ENCODE data around the gene CRADD.
"Not testable (repeated sequence)": the region's sequence is repeated elsewhere in the genome, so short reads cannot be mapped to it uniquely, and the experiment has no call there.

The CRADD gene

GRCh38 chr12:93857279-93857938 lies 180.2 kb downstream of the CRADD start:
- Histone ChIP-seq H3K4me3 (ENCODE audit: low read length in 2 of 2) (no peak overlapping the region), H3K9ac (ENCODE audit: low read depth in 1 of 2, low read length in 2 of 2) (no peak overlapping the region), H3K27me3 (ENCODE audit: control insufficient read depth in 2 of 2, insufficient read depth in 2 of 2, low read length in 2 of 2) (no peaks in the 10 kb centered on the region), H3K9me3 (ENCODE audit: control insufficient read depth in 2 of 2, low read length in 2 of 2) (no peaks in the 10 kb centered on the region), H3K27ac (ENCODE audit: low read depth in 2 of 2, low read length in 2 of 2) (no peak overlapping the region), H3K36me3 (ENCODE audit: control insufficient read depth in 2 of 2, insufficient read depth in 2 of 2, low read length in 2 of 2) (no peaks in the 10 kb centered on the region), H3K4me1 (ENCODE audit: control insufficient read depth in 2 of 2, insufficient read depth in 2 of 2, low read length in 2 of 2) (no peaks in the 10 kb centered on the region)

- no peaks in the 10 kb centered on the region for H3K4me1 ChIP-seq (ENCODE audit: control insufficient read depth in 2 of 2, insufficient read depth in 2 of 2, low read length in 2 of 2)
- no peaks in the 10 kb centered on the region for H3K9me3 ChIP-seq (ENCODE audit: control insufficient read depth in 2 of 2, low read length in 2 of 2)
- H3K9ac ChIP-seq (ENCODE audit: low read depth in 1 of 2, low read length in 2 of 2): no peak overlapping the region
- H3K36me3 ChIP-seq (ENCODE audit: control insufficient read depth in 2 of 2, insufficient read depth in 2 of 2, low read length in 2 of 2): no peaks in the 10 kb centered on the region
- H3K27me3 ChIP-seq (ENCODE audit: control insufficient read depth in 2 of 2, insufficient read depth in 2 of 2, low read length in 2 of 2): no peaks in the 10 kb centered on the region
- no peak overlapping the region for H3K27ac ChIP-seq (ENCODE audit: low read depth in 2 of 2, low read length in 2 of 2)
- no peak overlapping the region for H3K4me3 ChIP-seq (ENCODE audit: low read length in 2 of 2)
Observed at GRCh38 chr12:93857991-93858447, 180.8 kb downstream of the CRADD start.

GRCh38 chr12:93860668-93861373 lies 183.6 kb downstream of the CRADD start:
- Histone ChIP-seq H3K9ac (ENCODE audit: low read depth in 1 of 2, low read length in 2 of 2) (no peak overlapping the region), H3K9me3 (ENCODE audit: control insufficient read depth in 2 of 2, low read length in 2 of 2) (peaks cover 0 to 7% of the 10 kb centered on the region in 2 donors), H3K4me3 (ENCODE audit: low read length in 2 of 2) (no peak overlapping the region), H3K27ac (ENCODE audit: low read depth in 2 of 2, low read length in 2 of 2) (no peak overlapping the region), H3K27me3 (ENCODE audit: control insufficient read depth in 2 of 2, insufficient read depth in 2 of 2, low read length in 2 of 2) (no peaks in the 10 kb centered on the region), H3K36me3 (ENCODE audit: control insufficient read depth in 2 of 2, insufficient read depth in 2 of 2, low read length in 2 of 2) (no peaks in the 10 kb centered on the region), H3K4me1 (ENCODE audit: control insufficient read depth in 2 of 2, insufficient read depth in 2 of 2, low read length in 2 of 2) (no peaks in the 10 kb centered on the region)

GRCh38 chr12:93862424-93862823 lies 185.2 kb downstream of the CRADD start:
- Histone ChIP-seq H3K4me3 (ENCODE audit: low read length in 2 of 2) (no peak overlapping the region), H3K27ac (ENCODE audit: low read depth in 2 of 2, low read length in 2 of 2) (no peak overlapping the region), H3K4me1 (ENCODE audit: control insufficient read depth in 2 of 2, insufficient read depth in 2 of 2, low read length in 2 of 2) (no peaks in the 10 kb centered on the region), H3K36me3 (ENCODE audit: control insufficient read depth in 2 of 2, insufficient read depth in 2 of 2, low read length in 2 of 2) (no peaks in the 10 kb centered on the region), H3K27me3 (ENCODE audit: control insufficient read depth in 2 of 2, insufficient read depth in 2 of 2, low read length in 2 of 2) (no peaks in the 10 kb centered on the region), H3K9me3 (ENCODE audit: control insufficient read depth in 2 of 2, low read length in 2 of 2) (peaks cover 2 to 7% of the 10 kb centered on the region in 2 donors), H3K9ac (ENCODE audit: low read depth in 1 of 2, low read length in 2 of 2) (no peak overlapping the region)

GRCh38 chr12:93865751-93866150 lies 188.6 kb downstream of the CRADD start:
- no peaks in the 10 kb centered on the region for H3K36me3 ChIP-seq (ENCODE audit: control insufficient read depth in 2 of 2, insufficient read depth in 2 of 2, low read length in 2 of 2)
- no peak overlapping the region for H3K9ac ChIP-seq (ENCODE audit: low read depth in 1 of 2, low read length in 2 of 2)
- H3K4me3 ChIP-seq (ENCODE audit: low read length in 2 of 2): no peak overlapping the region
- no peaks in the 10 kb centered on the region for H3K27me3 ChIP-seq (ENCODE audit: control insufficient read depth in 2 of 2, insufficient read depth in 2 of 2, low read length in 2 of 2)
- peaks cover 2 to 7% of the 10 kb centered on the region in 2 donors for H3K9me3 ChIP-seq (ENCODE audit: control insufficient read depth in 2 of 2, low read length in 2 of 2)
- no peaks in the 10 kb centered on the region for H3K4me1 ChIP-seq (ENCODE audit: control insufficient read depth in 2 of 2, insufficient read depth in 2 of 2, low read length in 2 of 2)
- no peak overlapping the region for H3K27ac ChIP-seq (ENCODE audit: low read depth in 2 of 2, low read length in 2 of 2)

- H3K27ac ChIP-seq (ENCODE audit: low read depth in 2 of 2, low read length in 2 of 2): no peak overlapping the region
- no peak overlapping the region for H3K9ac ChIP-seq (ENCODE audit: low read depth in 1 of 2, low read length in 2 of 2)
- no peaks in the 10 kb centered on the region for H3K36me3 ChIP-seq (ENCODE audit: control insufficient read depth in 2 of 2, insufficient read depth in 2 of 2, low read length in 2 of 2)
- H3K4me1 ChIP-seq (ENCODE audit: control insufficient read depth in 2 of 2, insufficient read depth in 2 of 2, low read length in 2 of 2): no peaks in the 10 kb centered on the region
- peaks cover 7 to 11% of the 10 kb centered on the region in 2 donors for H3K9me3 ChIP-seq (ENCODE audit: control insufficient read depth in 2 of 2, low read length in 2 of 2)
- no peak overlapping the region for H3K4me3 ChIP-seq (ENCODE audit: low read length in 2 of 2)
- H3K27me3 ChIP-seq (ENCODE audit: control insufficient read depth in 2 of 2, insufficient read depth in 2 of 2, low read length in 2 of 2): no peaks in the 10 kb centered on the region
Observed at GRCh38 chr12:93868771-93869170, 191.6 kb downstream of the CRADD start.

GRCh38 chr12:93870020-93870795 lies 193.0 kb downstream of the CRADD start:
- H3K27ac ChIP-seq (ENCODE audit: low read depth in 2 of 2, low read length in 2 of 2): no peak overlapping the region
- no peak overlapping the region for H3K9ac ChIP-seq (ENCODE audit: low read depth in 1 of 2, low read length in 2 of 2)
- peaks cover 6 to 12% of the 10 kb centered on the region in 2 donors for H3K9me3 ChIP-seq (ENCODE audit: control insufficient read depth in 2 of 2, low read length in 2 of 2)
- H3K27me3 ChIP-seq (ENCODE audit: control insufficient read depth in 2 of 2, insufficient read depth in 2 of 2, low read length in 2 of 2): no peaks in the 10 kb centered on the region
- H3K4me3 ChIP-seq (ENCODE audit: low read length in 2 of 2): no peak overlapping the region
- H3K36me3 ChIP-seq (ENCODE audit: control insufficient read depth in 2 of 2, insufficient read depth in 2 of 2, low read length in 2 of 2): no peaks in the 10 kb centered on the region
- no peaks in the 10 kb centered on the region for H3K4me1 ChIP-seq (ENCODE audit: control insufficient read depth in 2 of 2, insufficient read depth in 2 of 2, low read length in 2 of 2)

- H3K4me1 ChIP-seq (ENCODE audit: control insufficient read depth in 2 of 2, insufficient read depth in 2 of 2, low read length in 2 of 2); H3K9ac ChIP-seq (ENCODE audit: low read depth in 1 of 2, low read length in 2 of 2); H3K36me3 ChIP-seq (ENCODE audit: control insufficient read depth in 2 of 2, insufficient read depth in 2 of 2, low read length in 2 of 2); H3K4me3 ChIP-seq (ENCODE audit: low read length in 2 of 2); H3K27ac ChIP-seq (ENCODE audit: low read depth in 2 of 2, low read length in 2 of 2); H3K27me3 ChIP-seq (ENCODE audit: control insufficient read depth in 2 of 2, insufficient read depth in 2 of 2, low read length in 2 of 2): not testable (repeated sequence)
- H3K9me3 ChIP-seq (ENCODE audit: control insufficient read depth in 2 of 2, low read length in 2 of 2): peaks cover 0 to 12% of the 10 kb centered on the region in 2 donors
Observed at GRCh38 chr12:93871566-93871965, 194.4 kb downstream of the CRADD start.

GRCh38 chr12:93873561-93873960 lies 196.4 kb downstream of the CRADD start:
- no peak overlapping the region for H3K9ac ChIP-seq (ENCODE audit: low read depth in 1 of 2, low read length in 2 of 2)
- no peak overlapping the region for H3K4me3 ChIP-seq (ENCODE audit: low read length in 2 of 2)
- H3K27me3 ChIP-seq (ENCODE audit: control insufficient read depth in 2 of 2, insufficient read depth in 2 of 2, low read length in 2 of 2): no peaks in the 10 kb centered on the region
- no peak overlapping the region for H3K27ac ChIP-seq (ENCODE audit: low read depth in 2 of 2, low read length in 2 of 2)
- H3K9me3 ChIP-seq (ENCODE audit: control insufficient read depth in 2 of 2, low read length in 2 of 2): peaks cover 2 to 10% of the 10 kb centered on the region in 2 donors
- no peaks in the 10 kb centered on the region for H3K36me3 ChIP-seq (ENCODE audit: control insufficient read depth in 2 of 2, insufficient read depth in 2 of 2, low read length in 2 of 2)
- H3K4me1 ChIP-seq (ENCODE audit: control insufficient read depth in 2 of 2, insufficient read depth in 2 of 2, low read length in 2 of 2): no peaks in the 10 kb centered on the region

- Histone ChIP-seq H3K27me3 (ENCODE audit: control insufficient read depth in 2 of 2, insufficient read depth in 2 of 2, low read length in 2 of 2) (no peaks in the 10 kb centered on the region), H3K36me3 (ENCODE audit: control insufficient read depth in 2 of 2, insufficient read depth in 2 of 2, low read length in 2 of 2) (no peaks in the 10 kb centered on the region), H3K9ac (ENCODE audit: low read depth in 1 of 2, low read length in 2 of 2) (no peak overlapping the region), H3K9me3 (ENCODE audit: control insufficient read depth in 2 of 2, low read length in 2 of 2) (peaks cover 2 to 10% of the 10 kb centered on the region in 2 donors), H3K4me3 (ENCODE audit: low read length in 2 of 2) (no peak overlapping the region), H3K4me1 (ENCODE audit: control insufficient read depth in 2 of 2, insufficient read depth in 2 of 2, low read length in 2 of 2) (peaks cover 0 to 1% of the 10 kb centered on the region in 2 donors), H3K27ac (ENCODE audit: low read depth in 2 of 2, low read length in 2 of 2) (no peak overlapping the region)
Observed at GRCh38 chr12:93875157-93875556, 198.0 kb downstream of the CRADD start.

Measured in mucosa of rectum (tissue), 2 donors.